Stimulated activated CD8-positive, alpha-beta memory T cell treated with anti-CD3 and anti-CD28 coated beads, Interleukin-15, amount 100 ng/mL, for 24 hours (primary cell): ENCODE results near the gene KRT8.
"Not testable (repeated sequence)": the region's sequence is repeated elsewhere in the genome, so short reads cannot be mapped to it uniquely, and the experiment has no call there.

Experiments used
- DNase-seq: peaks from one replicate; pipeline ENCODE4 v3.0.0-alpha.2; 2020; ENCODE audit warnings: low read depth

Gene KRT8

DNA sequence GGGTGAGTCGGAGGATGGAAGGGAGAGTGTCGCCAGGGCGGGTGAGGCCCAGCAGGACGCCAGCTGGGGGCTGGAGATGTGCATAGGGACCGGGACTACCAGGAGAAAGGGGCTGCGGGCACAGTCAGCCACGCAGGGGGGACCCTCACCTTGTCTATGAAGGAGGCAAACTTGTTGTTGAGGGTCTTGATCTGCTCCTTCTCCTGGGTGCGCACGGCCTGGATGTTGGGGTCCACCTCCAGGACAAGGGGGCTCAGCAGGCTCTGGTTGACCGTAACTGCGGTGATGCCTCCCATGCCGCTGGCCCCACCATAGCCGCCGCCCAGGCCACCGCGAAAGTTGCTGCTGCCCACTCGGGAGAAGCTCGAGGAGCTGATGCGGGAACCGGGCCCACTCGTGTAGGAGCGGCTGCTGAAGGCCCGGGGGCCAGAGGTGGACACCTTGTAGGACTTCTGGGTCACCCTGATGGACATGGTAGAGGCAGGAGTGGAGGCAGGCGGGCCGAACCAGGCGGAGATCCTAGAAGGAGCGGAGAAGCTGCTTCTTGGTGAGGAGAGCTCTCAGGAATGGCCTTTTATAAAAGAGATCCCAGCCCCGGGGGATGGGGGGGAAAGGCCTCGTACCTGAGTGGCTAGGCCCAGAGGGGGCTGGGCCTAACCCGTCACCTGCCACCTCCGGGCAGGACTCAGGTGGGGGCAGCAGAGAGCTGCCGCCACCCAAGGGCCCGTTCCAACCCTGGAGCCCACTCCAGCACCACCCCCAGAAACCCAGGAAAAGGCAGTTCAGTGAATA lies at the start of gene KRT8:
KRT8 (minus strand) TSS at position 568 of the 792 bp plus-strand sequence; CDS start at position 473, 95 bp downstream.
- not testable (repeated sequence) for DNase-seq

DNA sequence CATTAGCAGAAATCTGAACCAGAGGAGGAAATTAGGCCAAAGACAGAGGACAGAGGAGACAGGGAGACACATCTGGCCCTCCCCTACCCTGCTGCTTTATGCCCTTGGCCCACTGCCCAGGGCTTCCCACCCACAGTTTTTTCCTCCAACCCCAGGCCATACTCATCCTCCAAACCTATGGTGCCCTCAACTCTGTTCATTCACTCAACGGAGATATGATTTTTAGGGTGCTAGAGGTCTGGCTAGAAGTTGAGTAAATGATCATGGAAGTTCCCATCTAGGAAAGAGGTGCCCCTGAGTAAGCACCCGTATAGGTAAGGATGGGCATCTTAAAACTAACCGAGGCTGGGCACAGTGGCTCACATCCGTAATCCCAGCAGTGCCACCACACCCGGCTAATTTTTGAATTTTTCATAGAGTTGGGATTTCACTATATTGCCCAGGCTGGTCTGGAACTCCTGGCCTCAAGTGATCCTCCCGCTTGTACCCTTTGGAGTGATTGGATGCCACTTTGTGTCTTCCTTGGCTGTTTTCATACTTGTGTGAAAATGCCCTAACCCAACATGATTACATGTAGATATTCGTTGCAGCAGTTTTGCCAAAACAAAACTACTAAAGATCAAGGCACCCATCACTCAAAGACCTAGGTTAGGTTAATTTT lies 48.4 kb upstream of the KRT8 start:
- DNase-seq, result no peak

GRCh38 chr12:52952076-52952801 lies 47.4 kb upstream of the KRT8 start:
- no peak for DNase-seq

DNA sequence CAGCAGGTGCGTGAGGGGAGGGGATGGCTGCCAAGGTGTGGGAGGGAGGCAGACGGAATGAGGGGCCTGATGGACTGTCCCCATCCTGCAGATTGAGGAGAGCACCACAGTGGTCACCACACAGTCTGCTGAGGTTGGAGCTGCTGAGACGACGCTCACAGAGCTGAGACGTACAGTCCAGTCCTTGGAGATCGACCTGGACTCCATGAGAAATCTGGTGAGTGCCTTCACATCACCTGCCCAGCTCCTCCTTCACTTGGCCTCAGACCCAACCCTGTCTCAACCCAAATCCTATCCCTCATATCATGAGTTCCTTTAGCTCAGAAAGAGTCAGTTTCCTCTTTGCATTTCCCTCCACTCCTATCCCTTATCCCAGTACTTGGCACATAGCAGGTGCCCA lies 46.8 kb upstream of the KRT8 start:
- DNase-seq, result no peak

GRCh38 chr12:52951126-52951525 lies 46.2 kb upstream of the KRT8 start:
- no peak for DNase-seq

DNA sequence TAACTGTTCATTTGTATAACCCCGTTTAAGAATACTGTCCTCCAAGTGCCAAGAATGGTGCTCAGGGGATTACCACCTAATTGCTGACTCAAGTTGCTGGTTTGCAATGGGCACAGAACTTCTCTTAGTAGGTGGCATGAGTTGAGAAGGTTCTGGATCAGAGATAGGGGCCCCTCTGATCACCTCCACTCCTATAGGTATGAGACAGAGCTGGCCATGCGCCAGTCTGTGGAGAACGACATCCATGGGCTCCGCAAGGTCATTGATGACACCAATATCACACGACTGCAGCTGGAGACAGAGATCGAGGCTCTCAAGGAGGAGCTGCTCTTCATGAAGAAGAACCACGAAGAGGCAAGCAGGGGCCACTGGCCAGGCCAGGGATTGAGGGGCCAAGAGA lies 45.7 kb upstream of the KRT8 start:
- no peak for DNase-seq

- DNase-seq, result no peak
Measured at GRCh38 chr12:52949413-52950331, 44.8 kb upstream of the KRT8 start.

DNA sequence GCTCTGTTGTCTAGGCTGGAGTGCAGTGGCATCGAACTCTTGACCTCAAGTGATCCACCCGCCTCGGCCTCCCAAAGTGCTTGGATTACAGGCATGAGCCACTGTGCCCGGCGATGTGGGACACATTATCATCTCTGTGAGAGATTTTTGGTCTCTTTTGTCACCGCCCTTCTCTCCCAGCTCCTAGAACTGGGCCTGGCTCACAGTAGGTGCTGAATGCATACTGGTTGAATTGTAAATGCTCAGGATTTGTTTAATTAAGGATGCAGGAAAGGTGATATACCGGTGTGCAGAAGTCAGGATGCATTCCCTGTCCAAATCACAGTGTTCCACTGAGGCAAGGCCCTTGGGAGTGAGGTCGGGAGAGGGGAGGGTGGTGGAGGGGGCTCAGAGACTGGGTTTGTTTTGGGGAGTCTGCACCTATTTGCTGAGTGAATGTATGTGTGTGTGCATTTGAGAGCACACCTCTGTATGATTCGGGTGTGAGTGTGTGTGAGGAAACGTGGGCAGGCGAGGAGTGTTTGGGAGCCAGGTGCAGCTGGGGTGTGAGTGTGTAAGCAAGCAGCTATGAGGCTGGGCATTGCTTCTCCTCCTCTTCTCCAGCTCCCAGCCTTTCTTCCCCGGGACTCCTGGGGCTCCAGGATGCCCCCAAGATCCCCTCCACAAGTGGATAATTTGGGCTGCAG lies 43.0 kb upstream of the KRT8 start:
- no peak for DNase-seq

GRCh38 chr12:52946797-52947547 lies 42.1 kb upstream of the KRT8 start:
- no peak for DNase-seq

DNA sequence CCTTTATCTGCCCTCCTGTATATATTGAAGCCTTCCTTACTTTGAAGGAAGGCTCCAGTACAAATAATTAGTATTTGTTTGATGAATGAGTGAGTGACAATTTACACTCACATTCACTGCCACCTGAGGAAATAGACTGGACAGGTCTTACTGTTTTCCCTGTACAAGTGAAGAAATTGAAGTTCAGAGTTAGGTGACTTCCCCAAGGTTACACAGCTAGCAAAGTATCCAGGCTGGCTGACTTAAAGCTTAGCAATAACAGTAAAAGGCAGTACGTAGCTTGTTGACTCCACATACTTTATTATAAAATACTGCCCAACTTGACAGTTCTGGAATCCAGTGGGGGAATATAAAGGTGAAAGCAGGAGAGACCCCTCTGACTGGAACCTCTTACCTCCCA lies 41.5 kb upstream of the KRT8 start:
- DNase-seq, result no peak

GRCh38 chr12:52945389-52946232 lies 40.7 kb upstream of the KRT8 start:
- DNase-seq, result no peak

GRCh38 chr12:52944683-52945388 lies 40.0 kb upstream of the KRT8 start:
- no peak for DNase-seq

- no peak for DNase-seq
Measured at GRCh38 chr12:52942901-52943181, 38.0 kb upstream of the KRT8 start.

DNA sequence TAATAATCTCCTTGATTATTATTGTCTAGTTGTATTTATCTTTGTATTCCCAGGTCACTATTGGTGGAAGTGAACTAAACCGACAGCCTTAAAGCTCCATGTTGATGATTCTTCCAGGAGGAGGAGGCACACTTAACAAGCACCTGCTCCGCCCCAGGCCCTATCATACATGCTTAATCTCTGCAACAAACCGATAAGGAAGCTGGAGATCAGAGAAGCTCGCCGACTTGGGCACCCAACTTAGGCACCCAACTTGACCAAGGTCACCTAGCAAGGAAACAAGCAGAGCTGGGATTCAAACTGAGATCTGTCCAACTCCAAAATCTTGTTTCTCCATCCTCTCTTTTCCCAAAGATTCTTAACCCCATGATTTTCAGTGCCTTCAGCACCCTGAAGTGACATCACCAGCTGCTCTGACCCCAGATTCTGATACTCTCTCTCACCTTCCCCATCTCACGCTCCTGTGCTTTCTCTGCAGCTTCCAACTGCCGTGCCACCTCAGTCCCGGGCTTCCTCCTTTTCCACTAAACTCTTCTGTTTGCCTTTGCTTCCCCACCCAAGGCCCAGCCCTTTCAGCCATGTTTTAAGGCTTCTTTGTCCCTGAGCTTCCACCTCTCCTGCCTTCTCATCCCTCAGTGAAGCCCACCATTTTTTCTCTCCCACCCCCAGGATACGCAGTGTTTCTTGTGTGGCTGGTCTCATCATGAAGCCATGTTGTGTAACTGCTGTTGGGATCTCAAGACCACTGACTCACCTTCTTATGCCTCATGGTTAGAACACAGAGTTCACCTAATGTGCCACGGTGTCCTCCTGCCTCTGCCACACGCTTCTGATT lies 37.4 kb upstream of the KRT8 start:
- no peak for DNase-seq

DNA sequence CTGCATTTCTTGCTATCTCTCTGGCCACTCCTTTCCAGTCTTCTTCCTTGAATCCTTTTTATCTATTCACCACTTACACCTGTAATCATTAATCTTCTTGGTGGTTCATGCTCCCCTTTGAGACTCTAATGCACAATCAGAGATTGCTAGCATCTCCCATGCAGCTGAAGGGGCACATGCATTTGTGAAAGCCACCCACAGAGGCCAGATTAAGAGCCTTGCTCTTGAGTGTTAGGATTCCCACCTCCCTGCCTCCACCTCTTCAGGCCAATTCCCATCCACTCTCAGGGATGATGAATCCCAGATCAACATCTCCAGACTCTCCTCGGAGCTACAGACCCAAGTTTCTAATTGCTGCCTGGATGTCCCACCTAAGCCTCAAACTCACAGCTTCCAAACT lies 24.7 kb upstream of the KRT8 start:
- no peak for DNase-seq

DNA sequence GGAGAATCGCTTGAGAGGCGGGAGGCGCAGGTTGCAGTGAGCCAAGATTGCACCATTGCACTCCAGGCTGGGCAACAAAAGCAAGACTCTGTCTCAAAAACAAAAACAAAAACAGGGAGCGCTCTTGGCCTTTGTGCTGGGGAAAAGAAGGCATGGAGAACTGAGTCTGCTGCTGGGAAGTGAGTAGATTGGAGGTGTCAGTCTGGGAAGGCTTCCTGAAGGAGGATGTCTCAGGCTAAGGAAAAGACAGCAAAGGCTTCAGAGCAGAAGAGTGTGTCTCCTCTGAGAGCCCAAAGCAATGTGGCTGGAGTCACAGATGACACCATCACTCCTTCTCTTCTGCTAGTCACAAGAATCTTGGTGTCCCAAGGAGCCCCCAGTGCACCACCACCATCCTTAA lies 23.1 kb upstream of the KRT8 start:
- DNase-seq, result no peak

- no peak for DNase-seq
Measured at GRCh38 chr12:52926596-52927234, 21.8 kb upstream of the KRT8 start.
